A204.1 (cell line): ENCODE data around the gene SUN2.

Experiments
- FAIRE-seq: peaks from 2 replicates; lab custom pipeline; 2012; peaks lifted over from hg19 to GRCh38; lab: Jason Lieb, UNC

The SUN2 gene

GRCh38 chr22:38733724-38734381 is 21.9 kb downstream of the SUN2 start:
- FAIRE-seq = no peak

- FAIRE-seq = no peak
Observed at GRCh38 chr22:38733329-38733723, 22.5 kb downstream of the SUN2 start.

GRCh38 chr22:38732251-38732815 is 23.5 kb downstream of the SUN2 start:
- no peak for FAIRE-seq

GRCh38 chr22:38731703-38732161 is 24.1 kb downstream of the SUN2 start:
- no peak for FAIRE-seq

GRCh38 chr22:38730411-38730871 is 25.4 kb downstream of the SUN2 start:
- FAIRE-seq = no peak

- no peak for FAIRE-seq
Observed at GRCh38 chr22:38729946-38730345, 25.9 kb downstream of the SUN2 start.

GRCh38 chr22:38728871-38729796 is 26.7 kb downstream of the SUN2 start:
- FAIRE-seq = no peak

- no peak for FAIRE-seq
Observed at GRCh38 chr22:38727530-38728451, 28.0 kb downstream of the SUN2 start.

GRCh38 chr22:38727123-38727522 is 28.7 kb downstream of the SUN2 start:
- FAIRE-seq = no peak

- no peak for FAIRE-seq
Observed at GRCh38 chr22:38725900-38726655, 29.7 kb downstream of the SUN2 start.

- no peak for FAIRE-seq
Observed at GRCh38 chr22:38724926-38725571, 30.7 kb downstream of the SUN2 start.

- no peak for FAIRE-seq
Observed at GRCh38 chr22:38724176-38724575, 31.6 kb downstream of the SUN2 start.

- no peak for FAIRE-seq
Observed at GRCh38 chr22:38721551-38721950, 34.2 kb downstream of the SUN2 start.

- no peak for FAIRE-seq
Observed at GRCh38 chr22:38720350-38720749, 35.4 kb downstream of the SUN2 start.

GRCh38 chr22:38719196-38719595 is 36.6 kb downstream of the SUN2 start:
- no peak for FAIRE-seq

- FAIRE-seq = no peak
Observed at GRCh38 chr22:38718414-38718813, 37.4 kb downstream of the SUN2 start.

- no peak for FAIRE-seq
Observed at GRCh38 chr22:38717244-38717643, 38.6 kb downstream of the SUN2 start.

GRCh38 chr22:38716826-38717225 is 39.0 kb downstream of the SUN2 start:
- no peak for FAIRE-seq

GRCh38 chr22:38716271-38716670 is 39.5 kb downstream of the SUN2 start:
- FAIRE-seq = no peak

GRCh38 chr22:38715852-38716251 is 39.9 kb downstream of the SUN2 start:
- FAIRE-seq = no peak
